GM18526 (cell line): ENCODE data around the gene SEC61B.

Source experiments
- POLR2A ChIP-seq: IDR thresholded peaks from 3 replicates; pipeline ENCODE4 v1.6.1; 2011; ENCODE audit not compliant: insufficient read length; ENCODE audit errors: extremely low read depth

Gene SEC61B

DNA sequence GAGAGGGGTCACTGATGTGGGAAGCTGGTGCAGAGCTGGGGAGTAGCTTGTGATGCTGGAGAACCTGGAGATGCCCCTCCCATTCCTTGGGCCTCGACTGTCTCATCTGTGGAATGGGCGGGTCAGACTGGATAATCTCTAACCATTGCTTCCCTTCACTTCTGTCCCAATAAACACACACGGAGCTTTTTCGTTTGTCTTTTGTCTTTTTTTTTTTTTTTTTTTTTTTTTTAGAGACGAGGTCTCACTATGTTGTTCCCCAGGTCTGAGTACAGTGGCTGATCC, 36.8 kb upstream of the SEC61B start:
- no peak for TF ChIP-seq POLR2A

DNA sequence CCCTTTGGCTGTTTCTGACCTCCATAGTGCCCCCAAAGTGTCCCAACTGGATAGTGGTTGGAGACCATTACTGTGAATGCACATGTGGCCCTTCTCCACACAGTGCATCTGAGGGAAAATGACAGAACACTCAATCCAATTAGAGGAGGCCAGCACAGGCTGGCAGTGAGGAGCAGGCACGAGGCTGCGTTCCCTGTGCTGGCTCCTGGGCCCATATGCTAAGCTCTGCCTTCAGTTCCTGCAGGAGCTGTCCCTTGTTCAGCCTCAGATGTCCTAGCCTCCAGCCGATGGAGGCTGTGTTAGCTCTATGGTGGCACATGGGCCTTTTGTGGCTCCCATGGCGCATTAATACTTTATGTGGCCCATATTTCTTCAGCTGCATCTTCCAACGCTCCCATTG, 36.1 kb upstream of the SEC61B start:
- no peak for TF ChIP-seq POLR2A

GRCh38 chr9:99187311-99187710, 34.8 kb upstream of the SEC61B start:
- no peak for TF ChIP-seq POLR2A

GRCh38 chr9:99189186-99189585, 32.9 kb upstream of the SEC61B start:
- no peak for TF ChIP-seq POLR2A

- no peak for TF ChIP-seq POLR2A
These were observed 32.0 kb upstream of the SEC61B start for GRCh38 chr9:99189887-99190596.

GRCh38 chr9:99190597-99191283, 31.3 kb upstream of the SEC61B start:
- TF ChIP-seq POLR2A, result no peak

DNA sequence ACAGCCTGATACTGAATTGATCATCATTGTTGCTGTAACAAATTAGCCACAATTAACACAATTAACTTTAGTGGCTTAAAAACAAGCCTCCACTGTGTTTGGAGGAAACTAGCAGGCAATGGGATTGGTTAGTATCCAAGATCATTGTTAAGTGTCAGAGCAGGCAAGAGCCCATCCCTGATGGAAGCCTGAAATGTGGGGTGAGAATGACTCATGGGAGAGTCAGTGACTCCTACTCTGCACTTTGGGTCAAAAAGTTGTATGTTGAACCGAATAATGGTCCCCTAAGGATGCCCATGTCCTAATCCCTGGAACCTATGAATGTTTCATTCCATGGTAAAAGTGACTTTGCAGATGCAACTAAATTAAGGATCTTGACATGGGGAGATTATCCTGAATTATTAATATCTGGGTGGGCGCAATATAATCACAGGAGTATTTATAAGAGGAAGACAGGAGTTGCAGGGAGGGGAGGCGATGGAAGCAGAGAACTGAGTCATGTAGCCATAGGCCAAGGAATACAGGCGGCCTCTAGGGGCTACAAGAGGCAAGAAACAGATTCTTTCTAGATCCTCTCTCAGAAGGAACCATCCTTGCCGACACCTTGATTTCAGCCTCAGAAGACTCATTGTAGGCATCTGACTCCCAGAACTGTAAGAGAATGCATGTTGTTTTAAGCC, 29.2 kb upstream of the SEC61B start:
- TF ChIP-seq POLR2A, result no peak

GRCh38 chr9:99193466-99193821, 28.6 kb upstream of the SEC61B start:
- TF ChIP-seq POLR2A, result no peak

DNA sequence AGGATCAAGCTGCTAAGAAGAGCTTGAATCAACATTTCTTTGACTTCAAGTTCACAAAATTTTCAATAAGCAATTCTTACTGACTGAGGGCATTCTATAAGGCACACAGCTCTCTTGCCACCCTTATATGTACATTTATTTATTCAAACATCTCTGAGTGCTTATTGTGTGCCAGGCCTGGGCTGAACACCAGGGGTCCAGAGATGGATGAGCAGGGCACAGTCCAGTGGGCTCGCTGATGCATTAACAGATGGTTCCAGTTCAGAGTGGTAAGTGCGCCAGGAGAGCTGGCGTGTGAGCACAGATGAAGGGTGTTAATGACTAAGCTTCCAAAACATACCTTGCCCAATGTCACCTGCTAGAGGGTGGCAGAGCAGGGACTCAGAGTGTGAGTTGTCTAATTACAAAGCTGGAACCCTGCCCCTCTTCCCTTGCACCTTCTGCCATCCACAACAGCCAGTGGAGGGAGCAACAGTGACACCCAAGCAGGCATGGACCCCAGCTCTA, 24.9 kb upstream of the SEC61B start:
- TF ChIP-seq POLR2A, result no peak

DNA sequence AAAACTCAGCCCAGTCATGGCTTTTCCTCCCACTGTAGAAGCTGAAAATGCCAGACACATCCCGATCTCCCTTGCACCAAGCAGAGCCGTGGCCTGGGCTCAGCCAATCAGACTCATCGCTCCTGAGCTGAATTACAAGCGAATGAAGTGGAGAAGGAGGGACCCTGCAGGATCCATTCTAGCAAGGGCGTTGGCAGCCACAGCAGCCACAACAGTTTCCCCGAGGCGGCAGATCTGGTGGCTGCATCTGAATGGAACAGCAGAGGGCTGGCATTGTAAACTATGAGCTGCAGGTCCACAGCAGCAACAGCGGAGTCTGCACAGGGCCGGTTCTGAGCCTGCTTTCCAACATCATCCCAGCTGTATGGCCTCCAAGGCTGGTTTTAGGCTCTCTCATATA, 24.1 kb upstream of the SEC61B start:
- no peak for TF ChIP-seq POLR2A

DNA sequence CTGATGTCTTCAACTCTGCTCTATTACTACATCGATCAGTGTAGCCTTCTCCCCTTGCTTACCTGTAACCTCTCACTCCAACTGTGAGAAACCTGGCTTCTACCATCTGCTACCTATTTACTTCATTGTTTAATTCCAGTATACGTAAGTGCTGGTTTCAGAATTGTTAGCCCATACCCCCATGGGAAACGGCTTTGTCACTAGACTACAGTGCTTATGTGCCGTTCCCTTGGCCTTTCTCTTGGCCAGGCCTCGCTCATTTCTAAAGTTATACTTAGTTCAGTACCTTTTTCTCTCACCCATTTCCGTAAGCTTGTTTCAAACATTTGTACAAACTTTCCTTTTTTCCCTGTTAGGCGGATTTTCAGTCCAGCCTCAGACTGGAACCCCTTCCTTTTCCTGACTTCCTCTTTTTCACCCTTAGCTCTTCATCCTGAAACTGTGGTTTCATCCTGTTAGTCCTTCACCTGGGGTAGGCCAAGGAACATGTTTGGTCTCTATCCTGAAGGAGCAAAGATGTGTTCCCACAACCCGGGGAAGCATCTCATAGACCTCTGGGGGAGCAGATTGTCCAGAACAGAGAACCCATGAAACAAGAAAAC, 22.0 kb upstream of the SEC61B start:
- no peak for TF ChIP-seq POLR2A

GRCh38 chr9:99201603-99202002, 20.5 kb upstream of the SEC61B start:
- no peak for TF ChIP-seq POLR2A

DNA sequence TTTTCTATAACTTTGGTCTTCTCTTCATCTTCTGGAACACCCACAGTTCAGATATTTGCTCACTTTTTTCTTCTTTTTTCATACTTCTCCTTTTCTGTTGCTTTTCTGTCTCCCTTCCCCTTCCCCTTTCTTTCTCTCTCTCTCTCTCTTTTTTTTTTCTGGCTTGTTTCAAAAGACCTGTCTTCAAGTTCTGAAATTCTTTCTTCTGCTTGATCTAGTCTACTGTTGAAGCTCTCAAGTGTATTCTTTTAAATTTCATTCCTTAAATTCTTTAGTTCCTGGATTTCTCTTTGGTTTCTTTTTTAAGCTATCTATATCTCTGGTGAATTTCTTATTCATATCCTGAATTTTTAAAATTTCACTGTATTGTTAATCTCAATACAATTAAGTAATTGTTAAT, 11.5 kb upstream of the SEC61B start:
- no peak for TF ChIP-seq POLR2A

DNA sequence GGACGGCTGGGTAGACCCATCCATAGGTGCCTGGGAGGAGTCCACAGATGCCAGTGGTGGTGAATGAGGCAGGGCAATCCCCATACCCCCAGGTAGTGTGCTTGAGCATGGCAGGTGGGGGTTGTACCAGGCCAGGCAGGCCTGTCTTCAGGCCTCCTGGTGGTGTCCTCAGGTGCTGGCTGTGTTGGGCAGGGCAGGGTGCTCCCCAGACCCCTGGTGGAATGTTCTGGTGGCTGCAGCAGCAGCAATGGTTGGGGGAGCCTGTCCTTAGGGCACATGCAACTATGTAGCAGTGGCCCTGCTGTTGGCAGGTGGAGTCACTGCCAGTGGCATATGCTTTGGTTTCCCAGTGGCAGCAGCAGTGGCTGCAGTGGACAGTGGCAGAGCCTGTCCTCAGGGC, 10.3 kb upstream of the SEC61B start:
- no peak for TF ChIP-seq POLR2A

GRCh38 chr9:99213197-99213596, 8.9 kb upstream of the SEC61B start:
- TF ChIP-seq POLR2A, result no peak

DNA sequence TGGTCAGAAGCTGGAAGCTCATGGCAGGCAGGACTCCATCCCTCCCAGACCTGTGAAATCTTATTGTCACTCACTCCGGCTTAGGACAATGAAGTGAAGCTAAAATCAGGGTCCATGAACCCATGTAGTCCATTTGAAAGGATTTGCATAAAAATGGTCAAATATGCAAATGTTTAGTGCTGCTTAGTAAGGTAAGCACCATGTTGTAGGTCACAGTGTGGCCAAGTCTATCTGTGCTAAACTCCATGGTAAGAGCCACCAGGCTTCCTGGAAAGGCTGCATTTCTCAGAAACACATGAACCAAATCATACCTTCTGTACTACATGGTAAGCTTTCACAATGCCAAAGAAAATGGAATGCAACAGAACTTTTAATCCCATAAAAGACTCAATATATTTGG, 6.0 kb upstream of the SEC61B start:
- TF ChIP-seq POLR2A, result no peak
